RPMI7951 (cell line): ENCODE measurements around the gene HNF1B. TPM values are rescaled to one million over a fixed set of nuclear protein-coding genes. Genes with fewer than 3 reads are reported as not detected.

ENCODE experiments used
- DNase-seq: peaks from one replicate; pipeline ENCODE4 v3.0.0-alpha.2; 2012; ENCODE audit warnings: low read depth
- total RNA-seq: library from RNA; depleted of rRNA; stranded (reverse); fragments of >200 nt; shearing (Covaris generic); gene quantifications from 2 replicates; pipeline ENCODE4 v1.2.3, GENCODE V29; 2014; rRNA removed

HNF1B gene
- total RNA-seq, 1 experiment from 2014 or later, result 0.12 TPM

DNA sequence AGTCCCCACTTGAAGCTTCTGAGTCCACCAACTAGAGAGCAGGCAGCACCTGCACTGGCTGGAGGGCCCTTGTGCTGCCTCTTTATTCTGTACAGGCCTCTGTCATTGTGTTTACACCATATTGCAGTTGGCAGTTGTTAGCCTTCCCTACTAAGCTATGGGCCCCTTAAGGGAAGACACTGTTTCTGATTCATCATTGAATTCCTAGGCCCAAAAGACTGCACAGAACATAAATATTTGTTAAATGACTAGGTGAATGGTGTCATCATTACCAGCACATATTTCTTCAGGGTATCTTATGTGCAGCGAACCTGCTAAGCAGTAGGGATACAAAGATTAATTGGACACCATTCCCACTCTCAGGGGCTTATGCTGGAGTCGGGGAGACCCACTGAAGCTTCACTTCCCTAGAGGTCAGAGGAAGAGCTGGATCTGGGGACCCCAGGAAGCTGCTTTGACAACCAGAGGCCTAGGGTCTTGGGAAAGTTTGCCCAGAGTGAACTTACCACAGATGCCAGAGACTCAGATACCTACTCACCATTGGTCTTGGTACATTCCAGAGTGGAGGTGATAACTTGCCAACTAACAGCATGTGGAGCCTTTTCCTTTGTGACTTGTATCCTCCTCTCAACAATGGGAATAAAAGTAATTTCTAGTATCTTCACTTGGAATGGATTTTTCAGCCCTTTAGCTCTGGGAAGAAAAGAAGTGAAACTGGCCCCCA lies 72.9 kb downstream of the HNF1B start:
- peak; percentile 73 for DNase-seq

DNA sequence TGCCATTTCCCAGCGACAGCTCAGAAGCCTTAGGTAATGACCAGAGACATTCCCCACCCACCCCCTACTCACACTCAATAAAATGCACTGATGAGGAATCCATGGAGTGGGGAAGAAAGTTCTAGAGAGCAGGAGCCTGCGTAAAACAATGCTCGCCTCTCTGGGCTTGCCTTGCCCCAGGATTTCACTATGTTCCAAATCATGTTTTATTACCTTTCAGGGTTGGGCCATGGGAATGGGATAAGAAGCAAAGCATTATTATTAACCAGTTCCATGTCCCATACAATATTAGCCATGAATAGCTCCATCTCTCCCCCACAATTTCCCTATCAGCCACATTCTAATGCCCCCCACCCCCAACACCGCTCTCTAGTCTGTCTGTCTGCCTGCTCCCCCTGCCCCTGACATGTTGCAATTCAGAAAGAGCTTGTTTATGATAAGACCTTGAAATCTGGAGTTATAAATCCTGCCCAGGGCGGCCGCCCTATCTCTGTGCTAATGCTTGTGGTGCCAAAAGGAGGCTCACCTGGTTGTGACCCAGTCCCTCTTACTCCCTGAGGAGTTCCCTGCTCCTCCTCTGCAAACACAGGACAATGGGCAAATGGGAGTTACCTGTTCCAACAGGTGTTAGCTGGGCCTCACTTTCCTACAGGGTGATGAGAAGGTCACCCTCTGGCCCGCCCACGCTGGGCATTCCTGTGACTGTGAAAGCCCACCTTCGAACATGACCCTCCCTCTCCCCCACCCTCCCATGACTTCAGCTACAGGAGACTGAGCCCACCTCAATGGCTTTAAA lies 73.6 kb downstream of the HNF1B start:
- no peak for DNase-seq

DNA sequence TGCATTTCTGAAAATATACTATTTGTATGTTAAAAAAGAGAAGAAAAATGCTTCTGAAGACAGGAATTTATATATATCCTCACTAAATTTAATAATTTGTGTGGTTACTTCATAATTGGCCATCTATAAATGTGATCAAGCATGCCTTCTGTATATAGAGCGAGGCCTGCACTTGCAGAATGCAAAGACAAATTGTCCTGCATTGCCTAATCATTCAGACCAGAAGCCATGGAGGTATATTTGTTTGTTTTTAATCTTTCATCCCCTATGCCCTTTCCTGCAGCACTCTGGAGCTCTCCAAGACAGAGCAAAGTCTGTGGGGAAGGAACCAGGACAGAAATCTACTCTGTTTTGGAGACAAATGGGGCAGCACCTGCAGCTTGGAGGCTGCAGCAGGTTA lies 77.8 kb downstream of the HNF1B start:
- no peak for DNase-seq

DNA sequence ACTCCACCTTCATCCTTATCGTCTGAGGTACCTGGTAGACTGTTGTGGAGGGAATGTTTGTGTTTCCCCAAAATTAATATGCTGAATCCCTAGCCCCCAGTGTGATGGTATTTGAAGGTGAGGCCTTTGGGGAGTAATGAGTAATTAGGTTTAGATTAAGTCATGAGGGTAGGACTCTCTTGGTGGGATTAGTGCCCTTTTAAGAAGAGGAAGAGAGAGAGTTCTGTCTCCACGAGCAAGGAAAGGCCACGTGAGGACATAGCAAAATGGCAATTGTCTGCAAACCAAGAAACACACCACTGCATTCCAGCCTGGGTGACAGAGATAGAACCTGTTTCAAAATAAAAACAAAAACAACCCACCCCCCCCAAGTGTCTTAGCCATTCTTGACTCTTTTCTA lies 80.6 kb downstream of the HNF1B start:
- no peak for DNase-seq

DNA sequence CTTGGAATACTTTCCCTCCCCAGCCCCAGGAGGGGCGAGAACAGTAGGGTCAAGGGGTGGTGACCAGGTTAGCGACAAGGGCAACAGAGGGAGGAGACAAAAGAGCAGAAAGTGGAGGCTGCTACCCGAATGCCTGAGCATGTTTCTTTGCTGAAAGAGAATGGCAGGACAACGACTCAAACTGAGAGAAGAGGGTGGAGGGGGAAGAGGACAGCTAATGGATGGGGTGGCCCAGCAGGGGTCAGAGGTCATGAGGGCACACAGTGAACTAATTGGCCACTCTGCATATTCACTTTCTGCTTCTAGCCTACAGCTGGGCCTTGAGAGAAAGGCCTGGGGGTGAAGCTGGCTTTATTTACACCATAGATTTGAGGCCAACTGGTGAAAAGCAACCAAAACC lies 82.5 kb downstream of the HNF1B start:
- no peak for DNase-seq

DNA sequence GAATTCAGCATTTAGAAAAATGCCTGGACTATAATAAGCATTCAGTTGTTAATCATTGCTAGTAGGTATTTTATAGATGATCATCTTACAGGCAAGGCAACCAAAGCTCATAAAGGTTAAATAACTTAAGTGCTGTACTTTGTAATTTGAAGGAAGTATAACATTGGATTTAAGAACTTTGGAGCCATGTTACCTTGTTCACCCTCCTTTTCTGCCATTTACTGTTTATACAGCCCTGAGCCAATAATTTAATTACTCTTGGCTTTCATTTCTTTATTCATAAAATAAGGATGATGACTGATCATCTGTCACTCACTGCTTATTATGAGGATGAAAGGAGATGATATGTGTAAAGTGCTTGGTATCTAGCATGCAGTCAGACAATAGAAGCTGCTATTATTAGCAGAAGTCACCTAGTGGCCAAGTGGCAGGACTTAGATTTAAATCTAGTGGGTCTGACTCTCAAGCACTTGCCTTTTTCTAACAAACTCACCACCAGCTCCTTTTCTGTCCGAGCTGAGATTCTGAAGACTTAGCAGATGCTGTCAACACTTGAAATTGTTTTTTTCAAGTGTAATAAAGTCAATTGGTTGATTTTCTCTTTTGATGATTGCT lies 83.4 kb downstream of the HNF1B start:
- no peak for DNase-seq

DNA sequence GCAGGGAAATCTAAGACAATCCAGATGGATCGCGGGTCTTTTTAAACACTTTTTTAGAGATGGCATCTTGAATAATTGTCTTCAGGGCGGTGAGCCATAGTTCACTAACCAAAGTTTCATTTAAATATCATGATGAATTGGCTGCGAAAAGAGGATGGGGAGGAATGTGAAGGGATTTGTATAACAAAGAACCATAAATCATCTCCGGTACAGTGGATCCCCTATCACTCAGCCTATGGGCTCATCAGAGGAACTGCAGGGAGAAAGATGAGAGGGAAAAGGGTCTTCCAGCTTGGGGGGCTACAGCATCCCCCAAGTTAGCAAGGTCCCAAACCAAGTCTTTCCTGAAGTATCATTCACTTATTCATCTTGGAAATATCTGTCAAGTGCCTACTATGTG lies 84.9 kb downstream of the HNF1B start:
- DNase-seq, result no peak

DNA sequence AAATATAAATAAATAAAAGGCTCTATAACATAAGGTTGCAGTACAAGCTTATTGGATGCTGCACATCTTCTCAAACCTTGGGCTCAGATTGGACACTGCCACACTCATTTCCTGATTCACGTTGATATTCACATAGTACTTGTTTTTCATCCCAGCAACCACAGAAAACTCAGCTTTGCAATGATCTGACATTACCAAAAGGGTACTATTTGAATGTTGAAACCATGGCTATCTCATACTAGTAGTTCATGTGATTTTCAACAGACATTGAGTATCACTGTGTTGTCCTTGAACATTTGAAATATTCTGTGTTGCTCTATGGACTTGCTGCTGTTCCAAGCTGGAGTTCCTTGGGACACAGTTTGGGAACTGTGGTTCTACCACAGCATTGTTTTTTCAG lies 87.7 kb downstream of the HNF1B start:
- no peak for DNase-seq

DNA sequence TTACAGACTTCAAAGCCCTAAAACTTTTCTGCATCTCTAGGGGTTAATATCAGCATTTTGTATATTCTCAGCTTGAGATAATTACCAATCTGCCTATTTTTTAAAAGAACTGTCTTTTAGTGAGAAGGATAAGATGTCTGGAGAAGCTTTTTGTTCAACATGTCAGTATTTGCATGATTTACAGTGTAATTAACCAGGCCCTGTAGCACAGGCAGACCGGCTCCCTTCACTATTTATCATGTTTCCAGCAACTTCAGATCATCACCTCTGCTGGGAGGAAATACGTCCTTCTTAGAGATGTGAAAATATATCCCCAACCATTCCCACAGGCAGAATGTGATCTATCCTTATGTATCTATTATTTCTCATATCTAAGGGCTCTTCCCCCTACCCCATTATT lies 93.0 kb downstream of the HNF1B start:
- DNase-seq, result no peak

DNA sequence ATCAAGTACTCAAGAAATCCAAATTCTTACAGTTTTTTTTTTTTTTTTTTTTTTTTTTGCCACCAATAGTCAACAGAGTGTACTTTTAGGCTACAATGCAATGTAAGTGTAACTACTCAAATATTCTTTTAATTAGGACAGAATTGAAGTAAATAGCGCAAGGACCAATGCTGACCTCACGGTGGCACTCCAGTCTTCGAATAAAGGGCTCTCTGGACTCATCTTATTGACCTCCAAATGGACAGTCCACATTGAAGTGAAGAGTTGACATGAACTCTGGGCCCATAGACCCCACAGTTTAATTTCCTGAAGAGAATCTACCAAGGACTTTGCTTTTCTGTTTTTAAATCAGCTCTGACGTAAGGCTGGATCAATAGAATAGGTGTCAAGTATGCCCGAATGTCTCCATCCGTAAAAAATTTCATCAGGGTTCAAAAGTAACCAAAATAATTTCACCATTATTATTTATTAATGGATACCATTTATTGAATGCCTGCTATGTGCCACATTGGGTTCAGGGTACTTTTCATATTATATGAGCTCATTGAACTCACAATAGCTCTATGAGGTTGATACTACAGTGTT lies 94.3 kb downstream of the HNF1B start:
- peak; percentile 54 for DNase-seq

DNA sequence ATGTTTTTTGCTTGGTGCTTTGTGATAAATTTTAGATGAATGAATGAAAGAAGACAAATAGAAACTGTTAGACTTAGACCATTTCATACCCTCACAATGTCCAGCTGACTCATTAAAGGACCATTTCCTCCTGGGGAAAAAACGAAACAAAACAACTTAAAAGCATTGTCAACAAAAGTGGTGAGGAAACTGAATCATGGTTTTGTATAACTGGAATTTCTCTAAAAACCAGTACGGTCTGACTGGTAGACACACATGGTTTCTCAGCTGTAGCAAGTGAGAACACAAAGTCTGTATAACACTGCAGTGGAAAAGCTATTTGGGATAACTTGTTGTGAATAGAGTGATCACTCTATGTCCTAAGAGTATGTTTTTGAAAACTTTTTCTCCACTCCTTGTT lies 96.3 kb downstream of the HNF1B start:
- DNase-seq, result peak; percentile 47

DNA sequence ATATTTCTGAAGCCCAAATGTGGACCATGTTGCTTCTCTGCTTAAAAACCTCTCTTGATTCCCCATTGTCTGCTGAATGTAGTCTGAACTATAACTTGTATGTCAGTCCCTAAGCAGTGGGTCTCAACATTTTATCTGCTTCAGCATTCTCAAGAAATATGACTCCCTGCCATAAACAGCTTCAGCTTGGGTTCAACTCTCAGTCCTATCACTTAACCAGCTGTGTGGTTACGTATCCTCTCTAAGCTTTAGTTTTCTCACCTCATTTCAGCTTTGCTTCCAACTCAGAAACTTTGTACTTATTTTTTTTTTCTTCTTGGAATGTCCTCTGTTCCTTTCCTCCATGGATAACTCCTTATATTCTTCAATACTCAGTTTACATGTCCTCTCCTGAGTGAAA lies 97.0 kb downstream of the HNF1B start:
- no peak for DNase-seq

DNA sequence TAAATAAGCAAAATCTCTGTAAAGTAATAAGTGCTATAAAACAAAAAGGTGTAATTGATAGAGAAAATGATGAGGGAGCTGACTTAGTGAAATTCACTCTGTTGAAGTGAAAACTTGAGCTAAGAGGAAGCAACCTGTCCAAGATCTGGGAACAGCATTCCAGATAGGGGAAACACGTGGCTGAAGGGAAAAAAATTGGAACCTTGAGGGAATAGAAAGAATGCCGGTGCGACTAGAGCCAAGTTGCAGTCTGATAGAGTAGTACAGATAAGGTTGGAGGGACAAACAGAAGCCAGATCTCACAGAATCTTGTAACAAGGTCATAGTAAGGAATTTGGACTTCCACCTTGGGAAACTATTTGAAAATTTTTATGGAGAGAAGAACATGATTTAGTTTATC lies 101.0 kb downstream of the HNF1B start:
- DNase-seq, result peak; percentile 2

DNA sequence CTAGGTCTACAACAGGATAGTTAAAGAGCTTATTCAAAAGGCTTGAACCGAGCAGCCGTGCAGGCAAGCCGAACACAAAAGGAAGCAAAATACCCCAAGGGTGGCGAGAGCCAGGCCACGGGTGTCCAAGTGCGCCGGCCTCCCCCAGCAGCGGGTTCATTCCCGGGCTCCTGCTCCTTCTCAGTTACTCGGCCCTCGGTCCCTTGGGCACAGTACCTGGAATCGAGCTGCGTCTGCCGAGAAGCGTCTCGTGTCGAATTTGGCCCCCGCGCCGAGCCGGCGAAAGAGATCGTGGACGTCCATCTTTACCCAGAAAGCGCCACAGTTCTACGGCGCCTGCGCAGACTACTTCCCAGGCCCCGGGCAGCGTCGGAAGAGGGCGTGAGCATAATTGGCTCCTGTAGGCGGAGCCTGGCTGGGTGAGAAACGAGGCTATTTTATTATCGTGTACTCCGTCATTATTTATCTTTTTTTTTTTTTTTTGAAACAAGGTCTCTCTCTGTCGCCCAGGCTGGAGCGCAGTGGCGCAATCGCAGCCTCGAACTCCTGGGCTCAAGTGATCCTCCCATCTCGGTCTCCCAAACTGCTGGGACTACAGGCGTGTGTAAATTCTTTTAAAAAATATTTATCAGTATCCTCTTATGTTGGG lies 101.6 kb downstream of the HNF1B start, which contains the start of gene DDX52:
Gene DDX52, minus strand, starts transcription at position 329 of the 649 bp plus-strand sequence. Its CDS starts 26 bp downstream, at position 303.
- peak; percentile 80 for DNase-seq

DNA sequence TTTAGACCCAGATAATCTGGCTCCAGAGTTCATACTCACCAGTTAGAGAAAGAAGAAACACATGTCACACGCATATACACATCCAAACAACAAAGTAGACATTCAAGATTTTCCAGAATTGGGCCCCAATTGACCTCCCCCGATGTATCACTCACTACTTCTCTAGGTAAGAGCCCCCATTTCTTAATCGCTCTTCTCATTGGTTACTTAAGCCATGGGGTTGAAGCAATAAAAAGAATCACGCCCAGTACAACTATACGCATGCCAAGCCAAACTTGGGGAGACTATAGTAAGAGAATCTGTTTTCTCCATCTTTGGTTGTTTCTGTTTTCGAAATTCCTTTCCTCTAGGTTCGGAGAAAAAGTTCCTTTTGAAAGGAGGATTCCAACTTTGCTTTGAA lies 102.2 kb downstream of the HNF1B start:
- DNase-seq, result peak; percentile 4

DNA sequence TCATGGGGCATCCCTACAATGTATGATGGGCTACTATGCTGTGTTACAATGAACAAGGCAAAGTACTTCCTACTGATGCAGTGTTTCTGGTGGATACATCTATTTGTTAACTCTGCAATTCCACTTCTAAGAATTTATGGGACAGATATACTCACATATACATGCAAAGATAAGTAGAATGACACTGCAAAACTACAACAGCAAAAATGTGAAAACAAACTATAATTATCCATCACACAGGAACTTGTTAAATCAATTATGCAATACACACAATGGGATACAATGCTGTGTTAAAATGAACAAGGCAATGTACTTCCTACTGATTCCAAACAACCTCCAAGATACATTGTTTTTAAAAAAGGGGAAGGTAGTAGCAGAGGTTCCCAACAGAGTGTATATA lies 104.8 kb downstream of the HNF1B start:
- DNase-seq, result no peak

DNA sequence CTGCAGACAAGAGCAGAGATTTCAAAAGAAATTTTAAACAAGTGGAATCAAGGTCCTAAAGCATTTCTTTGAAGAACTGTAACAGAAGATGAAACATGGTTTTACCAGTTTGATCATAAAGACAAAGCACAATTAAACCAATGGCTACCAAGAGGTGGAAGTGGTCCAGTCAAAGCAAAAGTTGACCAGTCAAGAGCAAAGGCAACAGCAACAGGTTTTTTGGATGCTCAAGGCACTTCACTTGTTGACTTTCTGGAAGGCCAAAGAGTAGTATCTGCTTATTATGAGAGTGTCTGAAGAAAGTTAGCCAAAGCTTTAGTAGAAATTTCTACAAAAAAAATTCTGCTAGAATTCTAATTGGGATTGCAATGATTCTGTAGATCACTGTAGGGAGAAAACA lies 106.9 kb downstream of the HNF1B start:
- DNase-seq, result no peak

Other genes with a start within 250 kb of the HNF1B start
- gene SYNRG, start 135.6 kb downstream of the HNF1B start, total RNA-seq, result 3.5 and 5.0 TPM in 2 replicates
- gene DDX52, start 101.6 kb downstream of the HNF1B start, total RNA-seq, result 21.9 and 24.0 TPM in 2 replicates
- not detected in 2 replicates for gene TBC1D3K, start 179.4 kb upstream of the HNF1B start, total RNA-seq
- 1.5 and 2.8 TPM in 2 replicates for gene TBC1D3L, start 244.0 kb upstream of the HNF1B start, total RNA-seq